C4-2B (cell line): ENCODE results near the gene ABHD17C.

ENCODE experiments used
- ZFX ChIP-seq: fragments of 450-650 bp; IDR thresholded peaks from 2 replicates; pipeline ENCODE4 v1.6.1; 2017
- TF ChIP-seq, protein P1 (sequence below): fragments of 450-650 bp; conservative IDR thresholded peaks from 2 replicates; pipeline ENCODE4 v1.5.1; 2017; ENCODE audit warnings: mild to moderate bottlenecking

- TF ChIP-seq, protein P1, sequence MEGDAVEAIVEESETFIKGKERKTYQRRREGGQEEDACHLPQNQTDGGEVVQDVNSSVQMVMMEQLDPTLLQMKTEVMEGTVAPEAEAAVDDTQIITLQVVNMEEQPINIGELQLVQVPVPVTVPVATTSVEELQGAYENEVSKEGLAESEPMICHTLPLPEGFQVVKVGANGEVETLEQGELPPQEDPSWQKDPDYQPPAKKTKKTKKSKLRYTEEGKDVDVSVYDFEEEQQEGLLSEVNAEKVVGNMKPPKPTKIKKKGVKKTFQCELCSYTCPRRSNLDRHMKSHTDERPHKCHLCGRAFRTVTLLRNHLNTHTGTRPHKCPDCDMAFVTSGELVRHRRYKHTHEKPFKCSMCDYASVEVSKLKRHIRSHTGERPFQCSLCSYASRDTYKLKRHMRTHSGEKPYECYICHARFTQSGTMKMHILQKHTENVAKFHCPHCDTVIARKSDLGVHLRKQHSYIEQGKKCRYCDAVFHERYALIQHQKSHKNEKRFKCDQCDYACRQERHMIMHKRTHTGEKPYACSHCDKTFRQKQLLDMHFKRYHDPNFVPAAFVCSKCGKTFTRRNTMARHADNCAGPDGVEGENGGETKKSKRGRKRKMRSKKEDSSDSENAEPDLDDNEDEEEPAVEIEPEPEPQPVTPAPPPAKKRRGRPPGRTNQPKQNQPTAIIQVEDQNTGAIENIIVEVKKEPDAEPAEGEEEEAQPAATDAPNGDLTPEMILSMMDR, result no peak
- TF ChIP-seq ZFX, result no peak
Observed at GRCh38 chr15:80778621-80778963, 83.5 kb downstream of the ABHD17C start.
